GM12878 (cell line): ENCODE results near the gene MMP27. TPM values are rescaled to one million over a fixed set of nuclear protein-coding genes. Genes with fewer than 3 reads are reported as not detected.

Experiments
- ATAC-seq: fragments of 200-7000 bp; cut with Tn5 transposase; 3 replicates; pipeline ENCODE4 v1.9.1; 2020; ENCODE audit warnings: mild to moderate bottlenecking, moderate library complexity
- BruUV-seq: library from RNA; stranded (reverse); fragments of 400-500 nt; replicated peaks from 2 replicates; lab custom pipeline; 2021; lab: Mats Ljungman, UMichigan
- CTCF ChIA-PET: fragments of 300-600 bp; sonication (Branson Sonifier 250); formaldehyde crosslinking; extraction: SDS; loops from one replicate; lab custom pipeline; 2021; ENCODE audit warnings: inconsistent platforms; lab: Yijun Ruan, JAX
- POLR2A ChIA-PET: fragments of 350-600 bp; formaldehyde crosslinking; extraction: SDS; loops from one replicate; lab custom pipeline; 2021; ENCODE audit warnings: inconsistent platforms; lab: Charles Lee
- RAD21 ChIA-PET: fragments of 300-600 bp; sonication (Branson Sonifier 250); formaldehyde crosslinking; loops from one replicate; lab custom pipeline; 2023; ENCODE audit warnings: antibody characterized with exemption; ENCODE audit not compliant: unreplicated experiment; lab: Charles Lee
- SMC1A ChIA-PET: fragments of 300-600 bp; sonication (Branson Sonifier 250); formaldehyde crosslinking; loops from one replicate; lab custom pipeline; 2023; ENCODE audit not compliant: unreplicated experiment, uncharacterized antibody; lab: Charles Lee
- DNase-seq: peaks from one replicate; pipeline ENCODE4 v3.0.0-alpha.2; 2011; ENCODE audit warnings: low read depth, low spot score
- FAIRE-seq: peaks from 3 replicates; lab custom pipeline; 2011; peaks lifted over from hg19 to GRCh38; lab: Jason Lieb, UNC
- H2AFZ ChIP-seq: 2 replicates; pipeline ENCODE4 v1.6.0; 2011; ENCODE audit warnings: low read depth, low read length, control low read depth; ENCODE audit not compliant: control insufficient read depth
- H3K27ac ChIP-seq: 2 replicates; pipeline ENCODE4 v1.5.1; 2011; ENCODE audit warnings: control low read depth; ENCODE audit not compliant: control insufficient read depth, insufficient read depth
- H3K27me3 ChIP-seq, 2 experiments: replicated peaks in 1 of 2; 2 replicates each; pipeline versions ENCODE4 v1.6.0 to v1.6.1; 2011; ENCODE audit warnings: low read length in 1 of 2; ENCODE audit not compliant: control insufficient read depth in 2 of 2, insufficient read depth in 2 of 2
- H3K36me3 ChIP-seq, 2 experiments: 2 replicates each; pipeline ENCODE4 v1.5.1; 2011; ENCODE audit warnings: low read length in 1 of 2; ENCODE audit not compliant: control insufficient read depth in 2 of 2, insufficient read depth in 2 of 2
- H3K4me1 ChIP-seq: 2 replicates; pipeline ENCODE4 v1.6.1; 2011; ENCODE audit warnings: mild to moderate bottlenecking, low read length, moderate library complexity, mixed read lengths; ENCODE audit not compliant: control insufficient read depth, insufficient read depth
- H3K4me2 ChIP-seq: 2 replicates; pipeline ENCODE4 v1.6.0; 2011; ENCODE audit warnings: control low read depth; ENCODE audit not compliant: control insufficient read depth, insufficient read depth
- H3K4me3 ChIP-seq: fragments of 200-600 bp; sonication (generic); 2 replicates; pipeline ENCODE4 v1.5.1; 2016
- H3K79me2 ChIP-seq: 2 replicates; pipeline ENCODE4 v1.6.0; 2011; ENCODE audit warnings: low read length; ENCODE audit not compliant: control insufficient read depth, insufficient read depth
- H3K9ac ChIP-seq: 2 replicates; pipeline ENCODE4 v1.8.0; 2011; ENCODE audit warnings: low read length, control low read depth, mixed read lengths; ENCODE audit not compliant: control insufficient read depth, insufficient read depth
- H3K9me3 ChIP-seq: replicated peaks from 3 replicates; pipeline ENCODE4 v1.5.1; 2011; ENCODE audit warnings: mild to moderate bottlenecking, low read length; ENCODE audit not compliant: control insufficient read depth, insufficient read depth
- H4K20me1 ChIP-seq: 2 replicates; pipeline ENCODE4 v1.6.0; 2011; ENCODE audit not compliant: control insufficient read depth, insufficient read depth
- CBX5 ChIP-seq: sonication (generic); IDR thresholded peaks from 2 replicates; pipeline ENCODE4 v1.6.1; 2016; ENCODE audit warnings: low read depth, moderate library complexity, mild to moderate bottlenecking, inconsistent platforms
- CREM ChIP-seq: IDR thresholded peaks from 2 replicates; pipeline ENCODE4 v1.6.1; 2014; ENCODE audit warnings: antibody characterized with exemption, low read depth
- EED ChIP-seq: sonication (generic); IDR thresholded peaks from 2 replicates; pipeline ENCODE4 v1.6.1; 2016; ENCODE audit warnings: antibody characterized with exemption, low read depth
- ESRRA ChIP-seq: IDR thresholded peaks from 2 replicates; pipeline ENCODE4 v1.6.1; 2012; ENCODE audit warnings: mild to moderate bottlenecking, low read length, improper control_type of control experiment
- HCFC1 ChIP-seq: fragments of 150-350 bp; IDR thresholded peaks from 2 replicates; pipeline ENCODE4 v1.6.1; 2014; ENCODE audit warnings: low read length
- IKZF2 ChIP-seq, 2 experiments: fragments of 450-650 bp; IDR thresholded peaks; 2 replicates each; pipeline ENCODE4 v1.6.1; 2017; ENCODE audit warnings: mild to moderate bottlenecking in 2 of 2, moderate library complexity in 2 of 2
- IRF4 ChIP-seq: IDR thresholded peaks from 2 replicates; pipeline ENCODE4 v1.6.1; 2011; ENCODE audit warnings: low read depth, low read length
- NFYA ChIP-seq: IDR thresholded peaks from 2 replicates; pipeline ENCODE4 v1.6.1; 2011; ENCODE audit warnings: low read depth, mild to moderate bottlenecking, low read length, improper control_type of control experiment, borderline replicate concordance
- NR2C1 ChIP-seq: fragments of 450-650 bp; IDR thresholded peaks from 2 replicates; pipeline ENCODE4 v1.6.1; 2017; ENCODE audit warnings: antibody characterized with exemption, mild to moderate bottlenecking, moderate library complexity
- TCF12 ChIP-seq: IDR thresholded peaks from 2 replicates; pipeline ENCODE4 v1.6.1; 2011; ENCODE audit warnings: low read depth, mild to moderate bottlenecking, low read length
- WGBS: methylation state at CpG from one replicate; pipeline ENCODE4 v1.1.6; 2016; ENCODE audit warnings: low lambda C conversion rate; ENCODE audit not compliant: insufficient replicate concordance, insufficient coverage; ENCODE audit errors: missing lambda C conversion rate; 5-methylcytosine and 5-hydroxymethylcytosine counted together
- in situ Hi-C: fragments of 300-500 bp; cut with MboI; formaldehyde crosslinking; loops from 9 replicates; pipeline ENCODE4 v1.14.3; 2018; ENCODE audit warnings: mixed read lengths
- intact Hi-C: fragments of 100-400 bp; cut with micrococcal nuclease; formaldehyde crosslinking; loops from one replicate; pipeline ENCODE4 v1.14.2; 2022; ENCODE audit not compliant: unreplicated experiment
- polyA plus RNA-seq, 11 experiments: library from polyadenylated mRNA; depleted of rRNA in 4 of 11; unstranded in 6 of 11; stranded (reverse) in 5 of 11; fragments of >200 nt; fragmentation: Nextera tagmentation in 4 of 11; fragmentation: Illumina TruSeq in 1 of 11; extraction: Ambion mirVana in 4 of 11; extraction: Trizol in 1 of 11; gene quantifications; 1 replicate in 1 of 11; 2 replicates in 10 of 11; pipeline versions ENCODE4 v1.2.1 to v1.2.3, GENCODE V29; 2011 to 2016; ENCODE audit warnings: inconsistent platforms in 2 of 11, missing spikeins in 2 of 11, low read depth in 1 of 11
- total RNA-seq, 4 experiments: library from RNA; depleted of rRNA in 3 of 4; stranded (reverse); fragments of >200 nt in 3 of 4; fragmentation: Illumina TruSeq in 1 of 4; extraction: Trizol in 1 of 4; gene quantifications; 2 replicates each; pipeline versions ENCODE4 v1.2.1 to v1.2.3, GENCODE V29; 2013 to 2021
- TF ChIP-seq, protein P1 (sequence below): fragments of 450-650 bp; IDR thresholded peaks from 2 replicates; pipeline ENCODE4 v1.6.1; 2017; ENCODE audit warnings: mild to moderate bottlenecking, moderate library complexity

Gene MMP27
- total and polyA plus RNA-seq, 10 of the 15 experiments (the other 5 are each of a cell fraction or from before 2014, with no cell fraction given) = not detected

DNA sequence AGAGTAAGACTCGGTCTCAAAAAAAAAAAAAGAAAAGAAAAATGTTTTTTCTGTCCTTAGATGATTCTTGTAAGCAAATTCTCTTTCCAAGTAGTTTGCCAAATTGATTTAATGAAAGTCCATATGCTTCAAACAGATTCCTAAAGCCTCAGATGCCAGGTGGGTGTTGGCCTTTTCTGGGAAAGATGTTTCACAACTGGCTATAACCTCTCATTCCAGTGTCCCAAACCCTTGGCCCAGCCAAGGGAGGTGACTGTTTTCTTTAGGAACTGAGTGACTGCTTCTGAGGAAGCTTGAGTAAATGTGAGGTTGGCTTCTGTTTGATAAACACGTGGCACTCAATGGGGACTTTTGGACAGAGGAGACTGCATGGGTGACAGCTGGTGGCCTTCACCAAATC, 27.5 kb downstream of the MMP27 start (continued):
- TF ChIP-seq IKZF2 (IDR thresholded peaks at IDR 0.05) (no peak), IRF4 (no peak), EED (no peak), NR2C1 (no peak), CREM (no peak)
- TF ChIP-seq, protein P1, sequence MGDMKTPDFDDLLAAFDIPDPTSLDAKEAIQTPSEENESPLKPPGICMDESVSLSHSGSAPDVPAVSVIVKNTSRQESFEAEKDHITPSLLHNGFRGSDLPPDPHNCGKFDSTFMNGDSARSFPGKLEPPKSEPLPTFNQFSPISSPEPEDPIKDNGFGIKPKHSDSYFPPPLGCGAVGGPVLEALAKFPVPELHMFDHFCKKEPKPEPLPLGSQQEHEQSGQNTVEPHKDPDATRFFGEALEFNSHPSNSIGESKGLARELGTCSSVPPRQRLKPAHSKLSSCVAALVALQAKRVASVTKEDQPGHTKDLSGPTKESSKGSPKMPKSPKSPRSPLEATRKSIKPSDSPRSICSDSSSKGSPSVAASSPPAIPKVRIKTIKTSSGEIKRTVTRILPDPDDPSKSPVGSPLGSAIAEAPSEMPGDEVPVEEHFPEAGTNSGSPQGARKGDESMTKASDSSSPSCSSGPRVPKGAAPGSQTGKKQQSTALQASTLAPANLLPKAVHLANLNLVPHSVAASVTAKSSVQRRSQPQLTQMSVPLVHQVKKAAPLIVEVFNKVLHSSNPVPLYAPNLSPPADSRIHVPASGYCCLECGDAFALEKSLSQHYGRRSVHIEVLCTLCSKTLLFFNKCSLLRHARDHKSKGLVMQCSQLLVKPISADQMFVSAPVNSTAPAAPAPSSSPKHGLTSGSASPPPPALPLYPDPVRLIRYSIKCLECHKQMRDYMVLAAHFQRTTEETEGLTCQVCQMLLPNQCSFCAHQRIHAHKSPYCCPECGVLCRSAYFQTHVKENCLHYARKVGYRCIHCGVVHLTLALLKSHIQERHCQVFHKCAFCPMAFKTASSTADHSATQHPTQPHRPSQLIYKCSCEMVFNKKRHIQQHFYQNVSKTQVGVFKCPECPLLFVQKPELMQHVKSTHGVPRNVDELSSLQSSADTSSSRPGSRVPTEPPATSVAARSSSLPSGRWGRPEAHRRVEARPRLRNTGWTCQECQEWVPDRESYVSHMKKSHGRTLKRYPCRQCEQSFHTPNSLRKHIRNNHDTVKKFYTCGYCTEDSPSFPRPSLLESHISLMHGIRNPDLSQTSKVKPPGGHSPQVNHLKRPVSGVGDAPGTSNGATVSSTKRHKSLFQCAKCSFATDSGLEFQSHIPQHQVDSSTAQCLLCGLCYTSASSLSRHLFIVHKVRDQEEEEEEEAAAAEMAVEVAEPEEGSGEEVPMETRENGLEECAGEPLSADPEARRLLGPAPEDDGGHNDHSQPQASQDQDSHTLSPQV = no peak

DNA sequence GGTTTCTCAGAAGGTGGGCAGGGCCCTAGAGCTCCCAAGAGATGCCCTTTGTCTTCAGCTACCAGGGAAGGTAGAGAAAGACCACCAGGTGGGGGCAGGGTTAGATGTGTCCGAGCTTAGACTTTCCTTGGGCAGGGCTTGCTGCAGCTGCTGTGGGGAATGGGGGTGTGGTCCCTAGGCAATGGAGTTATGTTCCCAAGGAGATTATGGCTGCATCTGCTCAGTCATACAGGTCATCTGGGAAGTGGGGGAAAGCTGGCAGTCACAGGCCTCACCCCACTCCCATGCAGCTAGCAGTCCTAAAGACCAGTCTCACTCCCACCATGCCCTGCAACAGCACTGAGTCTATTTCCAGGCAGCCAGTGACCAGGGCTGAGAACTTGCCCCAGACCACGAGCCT, 29.5 kb downstream of the MMP27 start:
- Histone ChIP-seq H4K20me1 (no peaks in the 10 kb centered on the region), H3K27me3 (peaks cover 0 to 2% of the 10 kb centered on the region in 2 experiments; a peak in 2 of 4 replicates), H3K36me3 (no peaks in the 10 kb centered on the region), H3K27ac (no peak overlapping the region), H3K79me2 (no peaks in the 10 kb centered on the region), H3K9me3 (no peaks in the 10 kb centered on the region), H3K9ac (no peak overlapping the region), H3K4me1 (no peaks in the 10 kb centered on the region), H2AFZ (no peak overlapping the region), H3K4me3 (no peak overlapping the region), H3K4me2 (no peak overlapping the region)
- RAD21 ChIA-PET = no interaction called here
- CTCF ChIA-PET = interaction anchor here (5.7 kb wide), 1 partner anchor 10 kb away, joined by 40 read pairs; no protein-coding TSS in a partner anchor
- SMC1A ChIA-PET = interaction anchor here (2.2 kb wide), 1 partner anchor 10 kb away, joined by 9 read pairs; no protein-coding TSS in a partner anchor
- no TSS peak for BruUV-seq
- no peak for ATAC-seq
- in situ Hi-C loops (no loop called here), intact Hi-C loops (no loop called here)
- no peak for TF ChIP-seq HCFC1
- no peak for TF ChIP-seq ESRRA
- no peak for TF ChIP-seq CBX5
- no peak for TF ChIP-seq TCF12
- TF ChIP-seq NFYA = no peak
- FAIRE-seq = no peak
- POLR2A ChIA-PET = no interaction called here
- DNase-seq = no peak
- WGBS = 0% methylated on average over 2 of the region's 2 CpGs
